GM21423 (cell line): Measurements from ENCODE around the gene KDM6B.

Experiments
- ATAC-seq: cut with Tn5 transposase; IDR thresholded peaks from one replicate; pipeline ENCODE4 v1.9.1; 2021; ENCODE audit warnings: mild to moderate bottlenecking, moderate library complexity; ENCODE audit not compliant: unreplicated experiment

The KDM6B gene

DNA sequence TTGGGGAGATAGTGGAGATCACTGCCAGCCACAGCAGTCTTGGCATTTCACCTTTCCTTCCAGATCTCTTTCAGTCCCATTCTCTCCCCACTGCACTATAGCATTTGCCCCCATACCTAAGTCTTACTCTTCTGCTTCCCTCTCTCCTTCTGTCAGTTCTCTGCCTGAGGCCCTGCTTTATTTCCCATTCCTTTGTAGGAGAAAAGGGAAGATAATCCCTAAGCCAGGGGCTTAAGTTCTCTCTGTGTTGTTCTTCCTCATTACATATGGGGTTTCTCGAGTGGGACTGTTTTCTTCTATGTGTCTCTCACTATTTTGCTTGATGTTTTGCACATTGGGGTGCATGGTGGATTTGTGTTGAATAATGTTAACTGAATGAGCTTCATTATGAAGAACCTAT, 6.4 kb downstream of the KDM6B start:
- ATAC-seq: no peak

DNA sequence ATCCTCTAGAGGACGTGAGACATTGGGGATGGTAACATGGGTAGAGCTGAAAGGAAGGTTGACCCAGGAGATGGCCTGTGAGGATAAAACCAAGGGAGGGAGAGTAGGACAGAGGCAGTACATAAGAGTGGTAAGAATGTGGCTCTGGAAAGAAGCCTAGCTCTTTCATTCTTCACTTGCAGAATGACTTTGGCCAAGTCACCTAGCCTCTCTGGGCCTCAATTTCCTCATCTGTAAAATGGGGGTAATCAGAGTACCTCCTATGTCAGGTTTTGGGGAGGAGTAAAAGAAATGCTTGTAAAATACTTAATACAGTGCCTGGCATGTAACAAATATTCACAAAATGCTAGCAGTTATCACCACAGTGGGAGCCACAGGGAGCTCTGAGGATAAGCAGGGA, 6.9 kb downstream of the KDM6B start:
- no peak for ATAC-seq

DNA sequence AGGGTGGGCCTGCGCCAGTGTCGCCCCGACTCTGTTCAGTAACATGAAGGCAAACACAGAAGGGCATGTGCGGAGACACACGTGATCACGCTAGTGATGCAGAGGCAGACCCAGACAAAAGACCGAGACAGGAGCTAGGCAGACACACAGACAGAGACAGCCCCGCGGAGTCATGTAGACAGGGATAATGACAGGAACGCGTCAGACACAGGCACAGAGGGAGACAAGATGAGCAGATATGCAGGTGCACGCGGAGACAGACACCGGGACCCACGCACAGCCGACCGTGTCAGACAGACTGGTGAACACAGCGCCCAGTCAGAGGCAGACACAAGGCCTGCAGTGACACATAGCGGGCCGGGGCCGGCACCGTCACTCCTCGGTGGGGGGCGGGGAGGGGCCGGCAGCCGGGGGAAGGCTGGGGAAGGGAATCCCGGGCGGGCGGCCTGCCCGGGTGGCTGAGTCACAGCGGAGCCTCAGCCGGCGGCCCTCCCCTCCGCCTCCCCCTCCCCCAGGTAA, 7.4 kb downstream of the KDM6B start:
- peak; percentile 6 for ATAC-seq

DNA sequence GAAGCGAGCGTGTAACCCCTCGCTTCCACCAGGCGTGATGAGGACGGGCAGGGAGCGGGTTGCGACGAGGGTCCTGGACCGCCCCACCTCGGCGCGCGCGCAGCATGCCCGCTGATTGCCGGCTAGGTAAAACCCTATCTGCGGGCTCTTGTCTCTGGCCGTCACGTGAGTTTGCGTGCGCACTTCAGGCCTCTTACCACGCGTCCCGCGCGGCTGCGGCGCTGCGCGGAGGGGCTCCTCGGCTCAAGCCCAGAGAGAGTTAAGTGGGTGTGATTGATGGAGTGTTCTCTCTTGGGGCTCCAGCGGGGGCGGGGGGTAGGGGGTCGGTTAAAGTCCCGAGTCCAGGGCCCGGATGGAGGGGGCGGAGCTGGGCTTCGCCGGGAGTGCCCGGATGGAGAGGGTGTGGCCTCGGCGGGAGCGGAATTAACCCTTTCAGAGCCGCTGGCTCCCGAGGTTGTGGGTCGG, 7.9 kb downstream of the KDM6B start:
- ATAC-seq: peak; percentile 19

DNA sequence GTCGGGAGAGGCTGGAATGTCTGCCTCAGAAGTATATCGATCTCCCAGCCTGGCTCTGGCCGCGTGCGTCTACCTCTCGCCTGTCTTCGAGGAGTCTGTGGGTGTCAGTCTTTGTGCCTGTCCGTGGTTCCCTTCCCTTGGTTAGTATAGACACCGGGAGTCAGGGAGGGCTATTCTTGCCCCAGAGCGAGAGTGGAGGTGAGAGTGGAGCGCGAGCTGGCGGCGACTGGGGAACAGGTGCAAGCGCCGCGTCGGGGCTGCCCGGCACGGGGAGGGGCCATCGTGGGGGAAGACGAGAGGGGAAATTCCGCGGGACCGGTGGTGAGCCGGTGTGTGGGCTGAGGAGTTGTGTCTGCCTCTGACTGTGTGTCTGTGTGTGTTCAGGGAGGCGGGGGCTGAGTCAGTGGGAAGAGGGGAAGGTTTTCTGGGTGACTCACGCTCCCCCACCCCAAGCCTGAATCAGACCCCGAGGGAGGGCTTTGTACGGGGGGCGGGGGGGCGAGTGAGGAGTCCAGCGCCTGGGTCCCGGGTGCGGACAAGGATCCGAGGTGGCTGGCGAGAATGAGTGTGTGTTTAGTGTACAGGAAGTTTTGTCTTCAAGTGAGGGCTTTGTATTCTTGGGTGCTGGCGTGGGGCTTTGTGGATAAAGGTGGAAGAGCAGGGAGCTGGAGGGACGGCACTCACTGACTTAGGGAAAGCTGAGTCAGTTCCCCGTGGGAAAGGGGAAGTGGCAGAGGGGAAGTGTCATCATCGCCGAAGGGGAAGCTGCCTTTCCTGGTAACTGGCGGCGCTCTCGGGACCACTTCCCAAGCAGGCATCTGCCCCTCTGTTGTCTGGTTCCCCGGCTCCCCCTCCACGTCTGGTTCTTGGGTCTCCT, 8.6 kb downstream of the KDM6B start:
- ATAC-seq: peak; percentile 29

DNA sequence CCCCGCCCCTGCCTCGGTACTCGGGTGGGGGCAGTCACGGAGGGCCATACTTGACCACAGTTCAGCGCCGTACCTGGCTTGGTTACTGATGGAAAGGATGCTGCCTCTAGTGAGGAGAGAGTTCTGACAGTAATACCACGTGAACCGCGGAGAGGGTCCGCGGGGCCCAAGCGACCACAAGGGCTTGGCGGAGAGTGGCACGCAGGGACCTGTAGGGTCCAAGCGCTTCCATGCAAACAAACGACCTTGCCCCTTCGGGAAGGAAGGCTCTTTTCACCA, 9.2 kb downstream of the KDM6B start:
- no peak for ATAC-seq

DNA sequence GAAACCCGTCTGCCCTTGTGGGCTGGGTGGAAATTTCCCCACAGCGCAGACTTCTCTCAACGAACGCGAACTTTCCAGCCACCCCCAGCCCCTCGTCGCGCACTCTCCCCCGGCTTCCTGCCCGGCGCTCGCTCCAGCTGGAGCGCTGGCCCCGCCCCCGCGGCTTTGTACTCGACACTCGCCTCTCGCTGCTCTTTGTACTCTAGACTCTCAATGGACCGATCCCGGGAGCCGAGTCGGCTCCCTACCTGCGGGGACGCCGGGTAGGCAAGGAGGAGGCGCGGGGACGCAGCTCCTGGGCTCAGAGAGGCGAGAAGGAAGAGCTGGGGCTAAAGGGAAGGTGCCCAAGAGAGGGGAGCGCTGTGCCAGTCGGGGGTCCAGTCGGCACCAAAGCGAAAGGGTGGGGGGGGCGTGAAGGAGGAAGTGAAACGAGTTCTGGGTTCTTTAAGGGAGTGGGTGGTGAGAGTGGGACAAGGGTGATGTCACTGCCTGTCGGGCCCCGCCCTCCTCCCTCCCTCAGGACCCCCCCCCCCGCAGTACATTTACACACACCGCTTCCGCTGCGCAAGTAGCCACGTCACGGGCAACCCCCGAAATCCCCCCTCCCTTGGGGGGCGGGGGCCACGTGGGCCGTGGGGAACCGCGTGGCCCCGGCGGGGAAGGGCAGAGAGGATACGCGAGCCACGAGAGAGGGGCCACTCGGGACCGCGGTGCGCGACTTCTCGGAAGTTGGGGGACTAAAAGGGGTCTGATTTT, 9.7 kb downstream of the KDM6B start:
- peak; percentile 28 for ATAC-seq

DNA sequence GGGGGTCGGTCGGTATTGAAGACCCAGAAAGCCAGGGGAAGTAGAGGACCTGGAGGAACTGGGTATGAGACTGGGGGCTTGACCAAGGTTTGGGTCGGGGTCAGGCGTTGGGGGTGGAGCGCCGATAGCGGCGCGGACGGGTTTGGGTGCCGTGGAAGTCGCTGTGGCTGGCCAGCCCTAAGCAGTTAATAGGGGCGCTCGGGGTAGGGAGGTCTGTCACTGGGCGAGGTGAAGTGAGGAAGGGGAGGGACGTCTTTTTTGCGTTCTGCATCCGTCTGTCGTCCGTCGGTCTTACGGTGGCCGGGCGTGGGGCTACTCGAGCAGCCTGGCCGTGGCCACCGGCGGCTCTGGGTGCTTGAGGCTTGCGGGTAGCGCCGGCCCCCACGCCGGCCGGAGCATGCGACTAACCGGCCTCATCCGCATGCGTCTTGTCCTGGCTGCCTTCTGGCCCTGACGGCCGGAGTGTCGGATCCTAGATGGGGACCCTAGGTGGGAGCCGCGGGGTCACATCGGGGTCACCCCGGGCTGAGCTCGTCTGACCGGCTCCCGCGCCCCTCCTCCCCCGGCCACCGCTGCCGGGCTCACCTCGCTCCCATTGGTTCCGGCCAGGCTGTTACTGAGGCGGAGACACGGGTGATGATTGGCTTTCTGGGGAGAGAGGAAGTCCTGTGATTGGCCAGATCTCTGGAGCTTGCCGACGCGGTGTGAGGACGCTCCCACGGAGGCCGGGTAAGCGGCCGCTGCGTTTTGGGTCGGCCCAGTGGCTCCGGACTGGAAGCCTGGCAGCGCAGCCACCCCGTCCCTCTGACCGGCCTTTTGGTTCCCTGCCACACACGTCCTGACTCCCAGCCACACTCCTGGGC, 10.5 kb downstream of the KDM6B start:
- peak; percentile 38 for ATAC-seq

DNA sequence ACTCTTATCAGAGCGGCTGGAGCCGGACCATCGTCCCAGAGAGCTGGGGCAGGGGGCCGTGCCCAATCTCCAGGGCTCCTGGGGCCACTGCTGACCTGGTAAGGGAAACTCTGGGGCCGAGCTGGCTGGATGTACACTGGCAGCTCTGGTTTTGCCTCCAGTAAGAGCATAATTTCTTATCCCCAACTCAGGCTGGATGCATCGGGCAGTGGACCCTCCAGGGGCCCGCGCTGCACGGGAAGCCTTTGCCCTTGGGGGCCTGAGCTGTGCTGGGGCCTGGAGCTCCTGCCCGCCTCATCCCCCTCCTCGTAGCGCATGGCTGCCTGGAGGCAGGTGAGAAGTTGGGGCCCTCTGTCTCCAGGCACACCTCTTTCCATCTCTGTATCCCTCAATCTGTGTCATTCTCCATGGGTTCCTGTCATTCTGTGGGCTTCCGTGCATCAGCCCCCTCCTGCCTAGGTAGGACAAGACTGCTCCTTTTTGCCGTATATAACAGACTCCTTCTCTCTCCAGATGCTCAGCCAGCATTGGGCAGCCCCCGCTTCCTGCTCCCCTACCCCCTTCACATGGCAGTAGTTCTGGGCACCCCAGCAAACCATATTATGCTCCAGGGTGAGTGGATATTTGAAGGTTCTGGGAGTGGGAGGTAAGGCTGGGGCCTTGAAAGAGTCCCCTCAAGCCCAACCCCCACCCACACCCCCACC, 11.5 kb downstream of the KDM6B start:
- ATAC-seq: no peak

DNA sequence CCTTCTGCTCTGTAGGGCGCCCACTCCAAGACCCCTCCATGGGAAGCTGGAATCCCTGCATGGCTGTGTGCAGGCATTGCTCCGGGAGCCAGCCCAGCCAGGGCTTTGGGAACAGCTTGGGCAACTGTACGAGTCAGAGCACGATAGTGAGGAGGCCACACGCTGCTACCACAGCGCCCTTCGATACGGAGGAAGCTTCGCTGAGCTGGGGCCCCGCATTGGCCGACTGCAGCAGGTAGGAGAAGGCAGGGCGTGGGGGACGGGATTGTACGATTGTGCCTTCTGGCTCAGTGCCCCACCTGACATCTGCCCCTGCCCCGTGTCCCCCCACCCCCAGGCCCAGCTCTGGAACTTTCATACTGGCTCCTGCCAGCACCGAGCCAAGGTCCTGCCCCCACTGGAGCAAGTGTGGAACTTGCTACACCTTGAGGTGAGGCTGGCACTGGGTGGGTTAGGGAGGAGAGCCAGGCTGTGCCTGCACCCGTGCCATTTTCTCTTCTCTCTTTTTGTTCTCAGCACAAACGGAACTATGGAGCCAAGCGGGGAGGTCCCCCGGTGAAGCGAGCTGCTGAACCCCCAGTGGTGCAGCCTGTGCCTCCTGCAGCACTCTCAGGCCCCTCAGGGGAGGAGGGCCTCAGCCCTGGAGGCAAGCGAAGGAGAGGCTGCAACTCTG, 12.2 kb downstream of the KDM6B start:
- ATAC-seq: no peak

DNA sequence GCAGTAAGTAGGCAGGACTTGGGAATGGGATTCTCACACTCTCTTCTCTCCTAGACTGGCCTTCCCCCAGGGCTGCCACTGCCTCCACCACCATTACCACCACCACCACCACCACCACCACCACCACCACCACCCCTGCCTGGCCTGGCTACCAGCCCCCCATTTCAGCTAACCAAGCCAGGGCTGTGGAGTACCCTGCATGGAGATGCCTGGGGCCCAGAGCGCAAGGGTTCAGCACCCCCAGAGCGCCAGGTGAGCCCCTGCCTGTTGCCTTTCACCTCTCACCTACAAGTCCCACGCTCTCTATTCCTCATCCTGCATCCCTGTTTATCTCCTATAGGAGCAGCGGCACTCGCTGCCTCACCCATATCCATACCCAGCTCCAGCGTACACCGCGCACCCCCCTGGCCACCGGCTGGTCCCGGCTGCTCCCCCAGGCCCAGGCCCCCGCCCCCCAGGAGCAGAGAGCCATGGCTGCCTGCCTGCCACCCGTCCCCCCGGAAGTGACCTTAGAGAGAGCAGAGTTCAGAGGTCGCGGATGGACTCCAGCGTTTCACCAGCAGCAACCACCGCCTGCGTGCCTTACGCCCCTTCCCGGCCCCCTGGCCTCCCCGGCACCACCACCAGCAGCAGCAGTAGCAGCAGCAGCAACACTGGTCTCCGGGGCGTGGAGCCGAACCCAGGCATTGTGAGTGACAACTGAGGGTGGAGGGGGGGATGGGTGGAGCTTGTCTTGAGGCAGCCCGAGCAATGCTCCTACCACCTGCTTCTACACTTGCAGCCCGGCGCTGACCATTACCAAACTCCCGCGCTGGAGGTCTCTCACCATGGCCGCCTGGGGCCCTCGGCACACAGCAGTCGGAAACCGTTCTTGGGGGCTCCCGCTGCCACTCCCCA, 13.0 kb downstream of the KDM6B start:
- ATAC-seq: no peak

DNA sequence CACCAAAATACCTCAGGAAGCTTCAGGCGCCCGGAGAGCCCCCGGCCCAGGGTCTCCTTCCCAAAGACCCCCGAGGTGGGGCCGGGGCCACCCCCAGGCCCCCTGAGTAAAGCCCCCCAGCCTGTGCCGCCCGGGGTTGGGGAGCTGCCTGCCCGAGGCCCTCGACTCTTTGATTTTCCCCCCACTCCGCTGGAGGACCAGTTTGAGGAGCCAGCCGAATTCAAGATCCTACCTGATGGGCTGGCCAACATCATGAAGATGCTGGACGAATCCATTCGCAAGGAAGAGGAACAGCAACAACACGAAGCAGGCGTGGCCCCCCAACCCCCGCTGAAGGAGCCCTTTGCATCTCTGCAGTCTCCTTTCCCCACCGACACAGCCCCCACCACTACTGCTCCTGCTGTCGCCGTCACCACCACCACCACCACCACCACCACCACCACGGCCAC, 14.1 kb downstream of the KDM6B start:
- ATAC-seq: no peak

DNA sequence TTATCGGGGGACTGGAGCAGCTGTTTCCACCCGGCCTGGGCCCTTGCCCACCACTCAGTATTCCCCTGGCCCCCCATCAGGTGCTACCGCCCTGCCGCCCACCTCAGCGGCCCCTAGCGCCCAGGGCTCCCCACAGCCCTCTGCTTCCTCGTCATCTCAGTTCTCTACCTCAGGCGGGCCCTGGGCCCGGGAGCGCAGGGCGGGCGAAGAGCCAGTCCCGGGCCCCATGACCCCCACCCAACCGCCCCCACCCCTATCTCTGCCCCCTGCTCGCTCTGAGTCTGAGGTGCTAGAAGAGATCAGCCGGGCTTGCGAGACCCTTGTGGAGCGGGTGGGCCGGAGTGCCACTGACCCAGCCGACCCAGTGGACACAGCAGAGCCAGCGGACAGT, 14.7 kb downstream of the KDM6B start:
- ATAC-seq: no peak

DNA sequence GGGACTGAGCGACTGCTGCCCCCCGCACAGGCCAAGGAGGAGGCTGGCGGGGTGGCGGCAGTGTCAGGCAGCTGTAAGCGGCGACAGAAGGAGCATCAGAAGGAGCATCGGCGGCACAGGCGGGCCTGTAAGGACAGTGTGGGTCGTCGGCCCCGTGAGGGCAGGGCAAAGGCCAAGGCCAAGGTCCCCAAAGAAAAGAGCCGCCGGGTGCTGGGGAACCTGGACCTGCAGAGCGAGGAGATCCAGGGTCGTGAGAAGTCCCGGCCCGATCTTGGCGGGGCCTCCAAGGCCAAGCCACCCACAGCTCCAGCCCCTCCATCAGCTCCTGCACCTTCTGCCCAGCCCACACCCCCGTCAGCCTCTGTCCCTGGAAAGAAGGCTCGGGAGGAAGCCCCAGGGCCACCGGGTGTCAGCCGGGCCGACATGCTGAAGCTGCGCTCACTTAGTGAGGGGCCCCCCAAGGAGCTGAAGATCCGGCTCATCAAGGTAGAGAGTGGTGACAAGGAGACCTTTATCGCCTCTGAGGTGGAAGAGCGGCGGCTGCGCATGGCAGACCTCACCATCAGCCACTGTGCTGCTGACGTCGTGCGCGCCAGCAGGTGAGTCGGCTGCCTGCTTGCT, 15.2 kb downstream of the KDM6B start:
- ATAC-seq: no peak

DNA sequence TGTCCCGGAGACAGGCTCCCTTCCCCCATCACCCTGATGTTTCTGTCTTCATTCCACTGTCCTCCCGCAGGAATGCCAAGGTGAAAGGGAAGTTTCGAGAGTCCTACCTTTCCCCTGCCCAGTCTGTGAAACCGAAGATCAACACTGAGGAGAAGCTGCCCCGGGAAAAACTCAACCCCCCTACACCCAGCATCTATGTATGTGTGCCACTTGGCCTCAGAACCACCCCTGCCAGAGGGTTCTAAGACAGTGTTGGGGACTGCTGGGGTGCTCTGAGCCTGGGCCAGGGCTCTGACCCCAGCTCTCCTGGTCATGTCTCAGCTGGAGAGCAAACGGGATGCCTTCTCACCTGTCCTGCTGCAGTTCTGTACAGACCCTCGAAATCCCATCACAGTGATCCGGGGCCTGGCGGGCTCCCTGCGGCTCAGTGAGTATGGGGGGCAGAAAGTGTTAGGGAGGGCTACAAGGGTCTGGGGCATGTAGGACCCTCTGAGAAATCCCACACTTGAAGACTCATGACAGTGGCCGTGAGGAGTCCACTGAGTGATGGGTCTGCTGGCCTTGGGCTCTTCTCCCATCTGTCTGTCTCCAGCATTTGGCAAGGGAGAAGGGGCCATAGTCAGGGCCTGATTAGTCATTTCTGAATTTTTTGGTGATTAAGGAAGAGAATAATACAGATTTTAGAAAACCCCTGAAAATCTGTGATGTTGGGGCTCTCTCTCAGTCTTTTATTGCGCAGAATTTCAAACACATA, 15.9 kb downstream of the KDM6B start:
- ATAC-seq: no peak

DNA sequence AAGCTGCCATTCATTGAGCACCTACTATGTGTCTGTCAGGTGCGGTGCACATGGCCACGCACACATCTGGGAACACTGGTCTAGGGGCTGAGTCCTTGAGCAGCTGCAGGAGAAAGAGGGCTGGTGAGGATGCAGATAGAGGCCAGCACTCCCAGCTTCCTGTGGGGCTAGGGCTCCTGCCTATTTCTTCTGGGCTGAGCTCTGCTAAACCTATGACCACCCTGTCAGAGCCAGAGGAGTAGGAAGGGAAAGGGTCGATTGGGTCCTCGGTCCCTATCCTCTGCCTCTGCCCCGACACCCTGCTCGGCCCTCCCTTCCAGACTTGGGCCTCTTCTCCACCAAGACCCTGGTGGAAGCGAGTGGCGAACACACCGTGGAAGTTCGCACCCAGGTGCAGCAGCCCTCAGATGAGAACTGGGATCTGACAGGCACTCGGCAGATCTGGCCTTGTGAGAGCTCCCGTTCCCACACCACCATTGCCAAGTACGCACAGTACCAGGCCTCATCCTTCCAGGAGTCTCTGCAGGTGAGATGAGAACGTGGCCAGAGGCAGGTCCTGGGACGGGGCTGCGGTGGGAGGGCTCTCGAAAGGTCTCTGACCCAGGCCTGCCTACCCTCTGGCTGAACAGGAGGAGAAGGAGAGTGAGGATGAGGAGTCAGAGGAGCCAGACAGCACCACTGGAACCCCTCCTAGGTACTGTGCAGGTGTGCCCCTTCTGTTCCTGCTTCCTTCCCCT, 16.9 kb downstream of the KDM6B start:
- ATAC-seq: no peak
